Neural crest cell (in vitro differentiated cells): ENCODE results near the gene MAPK8IP3. TPM values are rescaled to one million over a fixed set of nuclear protein-coding genes. Genes with fewer than 3 reads are reported as not detected.

Source experiments
- DNase-seq: peaks from one replicate; pipeline ENCODE4 v3.0.0; 2021; ENCODE audit warnings: low read depth, mixed read lengths, low spot score
- H3K27ac Mint-ChIP-seq: one replicate; pipeline ENCODE4 v1.8.0; 2021; ENCODE audit warnings: mild to moderate bottlenecking, mixed read lengths; ENCODE audit not compliant: unreplicated experiment
- H3K27me3 Mint-ChIP-seq: 2 replicates; pipeline ENCODE4 v1.8.0; 2021; ENCODE audit warnings: low read depth, mild to moderate bottlenecking, mixed read lengths
- H3K36me3 Mint-ChIP-seq: 2 replicates; pipeline ENCODE4 v1.8.0; 2021; ENCODE audit warnings: low read depth, mild to moderate bottlenecking, mixed read lengths
- H3K4me1 Mint-ChIP-seq: 2 replicates; pipeline ENCODE4 v1.8.0; 2021; ENCODE audit warnings: mixed read lengths
- H3K4me3 Mint-ChIP-seq: one replicate; pipeline ENCODE4 v1.8.0; 2021; ENCODE audit warnings: mild to moderate bottlenecking, mixed read lengths
- H3K9me3 Mint-ChIP-seq: 2 replicates; pipeline ENCODE4 v1.8.0; 2021; ENCODE audit warnings: mixed read lengths
- CTCF ChIP-seq: fragments of 200-600 bp; sonication (generic); conservative IDR thresholded peaks from 2 replicates; pipeline ENCODE4 v1.5.0; 2021; ENCODE audit warnings: antibody characterized with exemption, mild to moderate bottlenecking
- total RNA-seq: library from RNA; stranded (reverse); gene quantifications from 2 replicates; pipeline ENCODE4 v1.2.1, GENCODE V29; 2021

The MAPK8IP3 gene
- total RNA-seq, 1 donor from 2014 or later = 111 TPM

GRCh38 chr16:1708083-1708767, 2.2 kb downstream of the MAPK8IP3 start:
- Mint-ChIP-seq H3K9me3 (no peaks in the 10 kb centered on the region), H3K27ac (no peak overlapping the region), H3K4me3 (peak overlapping the region; percentile 91), H3K27me3 (peaks cover 5% of the 10 kb centered on the region), H3K4me1 (peaks cover 31% of the 10 kb centered on the region), H3K36me3 (no peaks in the 10 kb centered on the region)
- no peak for DNase-seq
- TF ChIP-seq CTCF = no peak

- TF ChIP-seq CTCF = no peak
- no peaks in the 10 kb centered on the region for H3K9me3 Mint-ChIP-seq
- no peak for DNase-seq
- H3K27ac Mint-ChIP-seq = no peak overlapping the region
- no peaks in the 10 kb centered on the region for H3K36me3 Mint-ChIP-seq
- peak overlapping the region; percentile 91 for H3K4me3 Mint-ChIP-seq
- H3K27me3 Mint-ChIP-seq = peaks cover 5% of the 10 kb centered on the region
- H3K4me1 Mint-ChIP-seq = peaks cover 31% of the 10 kb centered on the region
Observed at GRCh38 chr16:1708768-1709180, 2.8 kb downstream of the MAPK8IP3 start.

GRCh38 chr16:1709356-1709755, 3.4 kb downstream of the MAPK8IP3 start:
- Mint-ChIP-seq H3K9me3 (no peaks in the 10 kb centered on the region), H3K27ac (no peak overlapping the region), H3K27me3 (peaks cover 5% of the 10 kb centered on the region), H3K4me3 (peak overlapping the region; percentile 91), H3K36me3 (no peaks in the 10 kb centered on the region), H3K4me1 (peaks cover 29% of the 10 kb centered on the region)
- TF ChIP-seq CTCF = no peak
- DNase-seq = no peak

- Mint-ChIP-seq H3K27ac (peak overlapping the region; percentile 92), H3K9me3 (no peaks in the 10 kb centered on the region), H3K4me3 (no peak overlapping the region), H3K36me3 (no peaks in the 10 kb centered on the region), H3K27me3 (no peaks in the 10 kb centered on the region), H3K4me1 (peaks cover 17% of the 10 kb centered on the region)
- no peak for DNase-seq
- TF ChIP-seq CTCF = no peak
Observed at GRCh38 chr16:1710811-1711507, 5.0 kb downstream of the MAPK8IP3 start.

- no peaks in the 10 kb centered on the region for H3K27me3 Mint-ChIP-seq
- DNase-seq = no peak
- H3K9me3 Mint-ChIP-seq = no peaks in the 10 kb centered on the region
- H3K4me3 Mint-ChIP-seq = no peak overlapping the region
- no peak overlapping the region for H3K27ac Mint-ChIP-seq
- TF ChIP-seq CTCF = no peak
- peaks cover 8% of the 10 kb centered on the region for H3K4me1 Mint-ChIP-seq
- no peaks in the 10 kb centered on the region for H3K36me3 Mint-ChIP-seq
Observed at GRCh38 chr16:1712791-1713261, 6.8 kb downstream of the MAPK8IP3 start.
